NCI-H1105 (cell line): ENCODE measurements around the gene UVRAG.

Experiments used
- DNase-seq: peaks from one replicate; lab custom pipeline; 2025; lab: John Stamatoyannopoulos, UW

UVRAG gene

GRCh38 chr11:76167590-76167989 lies 352.6 kb downstream of the UVRAG start:
- DNase-seq: no peak

DNA sequence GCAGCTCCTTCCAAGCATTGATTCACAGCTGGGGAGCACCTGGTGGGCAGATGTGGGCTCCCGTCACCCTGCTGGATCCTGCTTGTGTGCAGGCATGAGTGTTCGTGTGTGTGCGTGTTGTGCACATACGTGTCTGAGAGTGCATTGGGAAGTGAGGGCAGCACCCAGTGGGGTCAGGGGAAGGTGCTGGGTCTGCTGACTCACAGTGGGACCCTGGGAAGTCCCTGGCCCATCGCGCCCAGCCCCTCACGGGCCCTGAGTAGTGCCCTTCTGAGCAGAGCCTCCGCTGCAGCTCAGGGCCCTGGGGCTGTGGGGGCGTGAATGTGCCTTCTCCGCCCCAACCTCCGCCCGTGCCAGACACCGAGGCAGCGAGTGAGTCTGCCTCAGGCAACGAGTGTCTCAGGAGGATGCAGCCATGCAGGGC lies 354.5 kb downstream of the UVRAG start:
- no peak for DNase-seq

DNA sequence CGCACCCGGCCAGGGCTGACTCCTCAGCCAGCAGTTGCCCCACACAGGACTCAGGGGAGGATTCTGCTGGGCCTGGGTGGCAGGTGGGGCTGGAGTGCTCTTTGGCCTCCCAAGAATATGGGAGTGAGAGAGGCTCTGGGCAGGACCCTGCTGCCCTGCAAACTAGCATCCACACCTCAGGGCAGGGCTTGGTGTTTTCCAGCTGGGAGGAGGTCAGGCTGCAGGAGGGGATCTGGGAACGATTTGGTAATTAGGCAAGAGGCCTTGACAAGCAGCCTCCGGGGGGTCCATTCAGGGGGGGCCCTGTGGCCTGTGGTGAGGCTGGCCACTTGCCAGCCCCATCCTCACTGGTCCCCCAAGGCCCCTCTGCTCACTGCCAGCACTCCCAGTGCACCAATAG lies 355.5 kb downstream of the UVRAG start:
- no peak for DNase-seq

- DNase-seq: no peak
Measured at GRCh38 chr11:76172583-76172982, 357.6 kb downstream of the UVRAG start.

DNA sequence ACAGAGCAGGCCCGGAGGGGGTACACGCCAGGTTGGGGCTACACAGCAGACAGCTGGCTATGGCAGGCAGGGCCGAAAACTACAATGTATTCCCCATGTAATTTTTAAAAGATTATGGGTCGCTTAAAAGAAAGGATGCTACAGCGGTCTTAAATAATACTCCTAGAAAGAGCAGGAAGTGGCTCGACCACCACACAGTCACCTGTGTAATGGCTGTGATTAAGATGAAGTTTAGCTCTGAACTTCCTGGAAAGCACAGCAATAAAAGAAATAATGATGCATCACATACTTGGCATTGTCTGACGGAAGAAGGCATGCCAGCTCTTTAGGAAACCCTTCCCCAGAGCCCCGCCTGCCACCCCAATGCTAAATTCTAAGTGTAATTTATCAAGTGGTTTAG lies 358.7 kb downstream of the UVRAG start:
- DNase-seq: no peak

- DNase-seq: no peak
Measured at GRCh38 chr11:76174330-76174729, 359.3 kb downstream of the UVRAG start.

DNA sequence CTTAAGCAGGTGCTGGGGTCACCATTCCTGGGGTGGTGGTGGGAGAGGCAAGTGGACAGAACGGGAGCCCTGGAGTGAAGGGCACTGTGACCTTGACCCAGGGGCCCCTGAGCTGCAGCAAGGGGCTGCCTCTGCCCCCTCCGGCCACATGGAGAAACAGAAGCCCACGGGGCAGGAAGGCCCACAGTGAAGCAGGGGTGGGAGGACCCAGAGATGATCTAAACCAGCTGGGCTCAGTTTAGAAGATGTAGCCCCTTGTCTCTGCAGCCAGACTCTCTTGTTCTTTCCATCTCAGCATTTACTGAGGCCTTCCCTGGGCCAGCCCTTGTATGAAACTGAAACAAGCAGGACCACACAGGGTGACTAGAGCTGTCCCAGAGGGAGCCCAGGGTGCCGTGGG lies 360.8 kb downstream of the UVRAG start:
- no peak for DNase-seq

DNA sequence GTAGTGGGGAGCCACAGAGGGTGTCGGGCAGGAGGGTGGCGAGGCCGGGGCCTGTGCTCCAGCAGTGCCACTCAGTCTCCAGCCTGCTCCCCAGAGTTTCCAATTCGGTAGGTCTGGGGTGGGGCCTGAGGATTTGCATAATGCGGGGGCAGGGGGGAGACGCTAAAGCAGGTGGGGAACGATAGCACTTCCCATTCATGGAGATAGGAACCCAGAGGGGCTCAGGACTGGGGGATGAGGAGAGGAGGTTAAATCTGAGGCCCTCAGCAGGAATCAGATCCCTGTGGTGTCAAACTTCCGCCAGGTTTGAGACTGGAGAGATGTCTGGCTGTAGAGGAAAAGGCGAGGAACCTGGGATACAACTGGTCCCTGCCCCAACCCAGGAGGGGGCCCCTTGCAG lies 361.5 kb downstream of the UVRAG start:
- DNase-seq: no peak

DNA sequence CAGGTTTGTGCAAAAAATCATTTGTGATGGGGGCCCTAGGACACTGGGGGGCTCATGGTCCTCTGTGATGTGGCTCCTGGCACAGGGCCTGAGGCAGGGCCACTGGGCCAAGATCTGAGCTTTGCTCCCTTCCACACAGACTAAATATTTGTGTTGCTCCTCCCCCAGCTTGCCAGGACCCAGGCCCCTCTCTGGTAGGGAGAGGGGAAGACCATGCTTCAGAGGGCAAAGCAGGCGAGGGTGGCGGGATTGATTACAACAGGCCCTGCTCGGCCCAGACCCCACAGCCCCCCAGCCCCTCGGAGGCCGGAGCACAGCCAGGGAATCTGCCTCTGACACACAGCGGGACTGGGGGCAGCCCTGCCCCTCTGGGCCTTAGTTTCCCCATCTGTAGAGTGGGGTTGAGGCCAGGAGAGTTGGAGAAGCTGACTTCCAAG lies 362.3 kb downstream of the UVRAG start:
- DNase-seq: no peak

GRCh38 chr11:76179147-76179546 lies 364.1 kb downstream of the UVRAG start:
- DNase-seq: no peak

DNA sequence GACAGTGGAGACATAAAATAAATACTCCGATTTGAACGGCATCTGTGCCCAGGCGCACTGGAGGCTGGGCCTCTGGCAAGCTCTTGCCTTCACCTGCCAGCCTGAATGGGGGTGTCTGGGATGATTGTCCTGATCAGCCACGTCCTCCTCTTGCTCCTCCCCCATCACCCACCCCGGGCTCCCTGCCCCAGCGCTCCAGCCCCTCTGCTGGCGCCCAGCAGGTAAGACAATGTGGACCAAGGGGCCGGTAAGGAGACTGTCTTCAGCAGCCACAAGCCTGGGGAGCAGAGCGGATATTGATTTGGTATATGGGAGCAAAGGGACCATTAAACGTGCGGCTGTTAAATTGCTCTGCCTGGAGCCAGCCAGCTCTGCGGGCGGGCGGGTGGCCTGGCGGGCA lies 366.4 kb downstream of the UVRAG start:
- no peak for DNase-seq

DNA sequence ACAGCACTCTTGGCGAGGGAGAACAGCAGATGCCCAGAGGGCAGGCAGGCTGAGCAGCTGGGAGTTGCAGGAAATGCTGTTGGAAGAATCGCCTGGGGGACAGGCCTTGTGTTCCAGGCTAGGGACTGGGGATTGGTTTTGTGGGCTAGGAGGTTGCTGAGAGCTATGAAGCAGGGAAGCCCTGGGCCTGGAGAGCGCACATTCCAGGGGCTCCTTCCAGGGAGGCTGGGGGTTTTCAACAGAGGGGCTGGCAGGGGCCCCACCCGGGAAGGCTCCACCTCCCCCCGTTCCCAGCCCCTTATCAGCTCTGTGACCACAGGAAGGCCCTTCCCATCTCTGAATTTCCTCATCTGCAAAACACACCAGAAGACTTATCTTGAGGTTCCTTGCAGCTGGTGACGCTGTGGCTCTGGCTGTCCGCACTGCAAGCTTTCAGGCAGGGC lies 369.6 kb downstream of the UVRAG start:
- no peak for DNase-seq

GRCh38 chr11:76185511-76185910 lies 370.5 kb downstream of the UVRAG start:
- no peak for DNase-seq

GRCh38 chr11:76185931-76186401 lies 371.0 kb downstream of the UVRAG start:
- no peak for DNase-seq

- no peak for DNase-seq
Measured at GRCh38 chr11:76186776-76187279, 371.8 kb downstream of the UVRAG start.

GRCh38 chr11:76188873-76189272 lies 373.9 kb downstream of the UVRAG start:
- DNase-seq: no peak

DNA sequence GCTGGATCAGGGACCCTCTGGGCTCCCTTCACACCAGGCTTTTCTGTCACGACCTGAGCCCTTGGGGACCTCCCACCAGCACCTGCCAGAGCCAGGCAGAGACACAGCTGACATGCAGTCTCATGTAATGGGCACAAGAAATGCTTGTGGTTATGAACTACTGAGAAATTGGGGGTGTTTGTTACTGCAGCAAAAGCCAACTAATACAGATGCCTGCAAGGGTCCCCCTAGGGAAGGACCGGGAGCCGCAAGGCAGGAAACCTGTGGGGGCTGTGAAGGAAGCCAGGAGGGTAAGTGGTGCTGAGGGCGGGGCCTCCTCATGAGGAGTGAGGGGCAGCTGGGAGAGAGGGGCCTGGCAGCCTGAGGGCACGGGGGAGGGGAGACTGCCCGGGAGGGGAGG lies 374.7 kb downstream of the UVRAG start:
- DNase-seq: no peak

GRCh38 chr11:76190376-76190775 lies 375.4 kb downstream of the UVRAG start:
- DNase-seq: no peak
